Inflammatory macrophage treated with lipopolysaccharide for 4 hours (primary cell): Measurements from ENCODE around the gene ATG7.
A peak's percentile ranks its signal among the peaks of the same experiment; 100 is the strongest.
"Not testable (repeated sequence)": the region's sequence is repeated elsewhere in the genome, so short reads cannot be mapped to it uniquely, and the experiment has no call there.

ENCODE experiments used
- DNase-seq: peaks from one replicate; pipeline ENCODE4 v3.0.0-alpha.2; 2020

The ATG7 gene

DNA sequence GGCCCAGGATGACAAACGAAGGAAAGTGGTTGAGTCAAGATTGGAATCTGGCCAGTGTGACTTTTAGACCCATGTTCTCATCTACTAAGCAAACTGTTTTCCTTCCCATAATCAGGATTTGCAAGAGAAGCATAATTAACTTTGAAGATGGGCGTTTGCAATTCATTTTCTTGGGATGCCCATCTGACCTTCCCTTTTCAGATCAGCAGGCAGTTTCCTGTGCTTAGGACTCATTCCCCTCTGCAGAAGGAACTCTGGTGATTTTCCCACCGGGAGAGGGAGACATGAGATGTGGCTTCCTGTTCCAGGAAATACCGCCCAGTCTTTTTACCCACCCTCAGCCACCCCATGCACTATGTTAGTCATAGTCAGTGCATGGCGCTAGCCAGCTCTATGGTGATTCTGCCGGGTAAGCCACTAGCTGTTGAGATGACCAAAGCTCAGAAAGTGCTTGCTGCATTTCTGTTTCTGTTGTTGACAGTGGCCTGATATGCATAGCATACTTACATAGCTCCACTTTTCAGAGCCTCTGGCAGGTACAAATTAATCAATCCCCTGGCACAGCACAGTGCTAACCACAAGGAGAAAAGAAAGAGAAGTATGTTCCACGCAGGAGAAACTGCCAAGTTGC is 242.1 kb downstream of the ATG7 start:
- peak; percentile 58 for DNase-seq

DNA sequence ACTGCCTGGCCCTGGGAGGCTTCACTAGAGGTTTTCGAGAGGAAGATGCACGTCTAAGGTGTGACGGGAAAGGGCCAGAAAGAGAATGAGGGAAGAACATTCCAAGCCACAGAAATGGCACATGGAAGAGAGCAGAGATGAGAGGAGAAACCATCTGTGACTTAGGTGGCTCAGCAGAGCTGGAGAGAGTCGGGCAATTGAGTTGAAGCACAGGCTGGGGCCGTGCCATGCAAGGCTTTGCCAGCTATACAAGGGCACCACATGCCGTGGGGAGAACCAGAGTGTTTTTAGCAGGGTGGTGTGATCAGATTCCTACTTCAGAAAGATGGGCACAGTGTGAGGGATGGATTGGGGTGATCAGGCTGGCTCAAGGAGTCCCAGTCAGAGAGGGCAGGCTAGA is 245.4 kb downstream of the ATG7 start:
- DNase-seq = no peak

DNA sequence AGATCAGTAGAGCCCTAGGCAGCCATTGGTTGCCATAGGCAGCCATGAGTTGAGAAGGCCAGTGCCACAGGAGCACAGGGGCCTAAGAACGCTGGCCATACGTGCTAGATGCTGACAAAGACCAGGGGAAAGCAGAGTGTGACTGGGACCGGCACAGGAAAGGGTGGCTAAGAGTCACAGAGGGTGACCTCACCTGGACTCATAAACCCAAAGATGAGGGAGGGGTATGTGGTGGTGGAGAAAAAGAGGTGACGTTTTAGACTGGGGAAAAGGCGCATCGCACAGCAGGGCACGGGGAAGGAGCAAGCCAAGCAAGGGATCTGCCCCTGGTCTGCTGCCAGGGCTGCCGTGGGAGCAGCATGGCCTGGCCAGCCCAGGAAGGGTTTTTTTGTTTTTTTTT is 249.0 kb downstream of the ATG7 start:
- DNase-seq = no peak

DNA sequence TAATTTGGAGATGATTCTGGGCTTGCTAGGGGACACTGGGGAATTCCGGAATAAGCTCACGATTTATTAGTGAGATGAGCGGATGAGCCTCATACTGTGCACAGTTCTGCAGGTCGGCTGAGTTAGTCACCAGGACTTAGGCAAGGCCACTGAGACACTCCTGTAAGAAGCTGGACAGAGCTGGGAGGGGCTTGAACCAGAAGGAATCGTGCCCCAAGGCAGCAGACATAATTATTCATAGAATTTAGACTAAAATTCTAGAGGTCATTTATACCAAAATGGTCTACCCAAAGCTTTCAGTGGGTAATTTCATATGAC is 250.2 kb downstream of the ATG7 start:
- no peak for DNase-seq

DNA sequence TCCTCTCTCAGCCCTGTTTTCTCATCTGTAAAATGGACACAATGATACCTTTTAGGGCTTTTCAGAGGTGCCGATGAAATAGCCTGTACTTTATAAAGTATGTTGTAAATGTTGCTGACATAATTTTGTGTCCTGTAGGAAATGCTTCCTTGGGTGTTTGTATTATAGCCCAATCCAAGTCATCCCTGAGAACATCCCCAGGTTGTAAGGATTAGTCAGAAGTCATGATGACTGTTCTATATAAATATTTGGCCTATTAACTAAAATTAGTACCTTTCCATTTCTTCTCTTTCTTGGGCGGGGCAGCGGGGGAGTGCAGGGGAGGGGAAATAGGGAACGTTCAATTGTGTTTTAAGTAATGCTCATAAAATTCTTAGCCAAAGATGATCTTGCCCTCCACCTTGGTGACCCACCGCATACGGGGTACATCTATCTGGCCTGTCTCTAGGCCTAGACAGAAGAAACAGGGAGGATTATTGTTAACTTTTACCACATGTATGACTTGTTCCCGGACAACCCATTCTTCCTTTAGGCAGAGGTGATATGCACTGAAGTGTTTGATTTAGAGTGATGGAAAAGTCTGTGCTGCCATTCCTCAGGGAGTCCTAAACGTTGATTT is 250.9 kb downstream of the ATG7 start:
- no peak for DNase-seq

DNA sequence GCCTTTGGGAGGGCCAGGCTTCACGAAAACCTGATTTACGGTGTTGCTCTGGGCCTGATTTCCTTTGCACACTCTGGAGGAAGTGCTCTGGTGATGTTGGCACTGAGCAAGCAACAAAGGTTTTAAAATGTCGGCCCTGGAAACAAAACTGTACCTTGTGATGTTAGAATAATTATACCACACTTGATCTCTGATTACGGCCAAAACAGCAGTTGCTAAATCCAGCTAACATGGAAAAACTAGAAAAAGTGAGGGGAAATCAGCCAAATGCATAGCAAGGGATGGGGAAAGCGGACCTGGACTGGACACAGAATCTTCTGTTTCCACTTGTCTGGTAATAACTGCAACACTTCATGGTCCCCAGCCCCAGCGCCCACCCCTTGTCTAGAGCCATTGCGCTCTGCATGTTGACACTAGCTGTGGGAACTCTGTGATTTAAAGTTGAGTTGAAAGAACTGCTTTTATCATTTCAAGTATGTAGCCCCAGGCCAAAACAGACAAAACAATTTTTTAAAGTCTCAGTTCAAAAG is 251.4 kb downstream of the ATG7 start:
- DNase-seq = no peak

DNA sequence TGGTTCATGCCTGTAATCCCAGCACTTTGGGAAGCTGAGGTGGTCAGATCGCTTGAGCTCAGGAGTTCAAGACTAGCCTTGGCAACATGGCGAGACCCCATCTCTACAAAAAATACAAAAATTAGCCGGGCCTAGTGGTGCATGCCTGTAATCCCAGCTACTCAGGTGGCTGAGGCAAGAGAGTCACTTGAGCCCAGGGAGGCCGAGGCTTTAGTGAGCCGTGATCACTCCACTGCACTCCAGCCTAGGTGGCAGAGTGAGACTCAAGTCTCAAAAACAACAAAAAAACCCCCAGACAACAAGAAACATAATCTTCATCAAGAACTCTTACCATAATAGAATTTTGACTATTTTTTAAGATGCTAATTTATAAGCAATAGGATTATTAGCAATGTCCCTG is 253.9 kb downstream of the ATG7 start:
- not testable (repeated sequence) for DNase-seq

DNA sequence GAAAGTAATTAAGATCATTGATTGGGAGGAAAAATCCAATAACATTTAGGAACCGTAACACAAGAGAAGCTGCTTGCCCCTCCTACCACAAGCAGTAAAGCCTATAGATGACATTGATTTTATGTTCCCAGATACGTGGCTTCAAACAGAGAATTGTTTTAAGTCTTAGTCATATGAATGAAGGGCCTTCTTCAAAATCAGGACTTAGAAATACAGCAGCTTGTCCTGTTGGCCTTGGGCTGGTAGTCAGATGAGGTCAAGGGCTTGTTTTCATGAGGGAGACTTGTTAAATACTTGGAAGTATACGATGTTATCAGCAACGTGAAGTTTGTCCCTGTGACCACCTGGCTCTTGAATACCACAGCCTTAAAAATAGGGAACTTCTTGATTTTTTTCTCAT is 257.1 kb downstream of the ATG7 start:
- no peak for DNase-seq

DNA sequence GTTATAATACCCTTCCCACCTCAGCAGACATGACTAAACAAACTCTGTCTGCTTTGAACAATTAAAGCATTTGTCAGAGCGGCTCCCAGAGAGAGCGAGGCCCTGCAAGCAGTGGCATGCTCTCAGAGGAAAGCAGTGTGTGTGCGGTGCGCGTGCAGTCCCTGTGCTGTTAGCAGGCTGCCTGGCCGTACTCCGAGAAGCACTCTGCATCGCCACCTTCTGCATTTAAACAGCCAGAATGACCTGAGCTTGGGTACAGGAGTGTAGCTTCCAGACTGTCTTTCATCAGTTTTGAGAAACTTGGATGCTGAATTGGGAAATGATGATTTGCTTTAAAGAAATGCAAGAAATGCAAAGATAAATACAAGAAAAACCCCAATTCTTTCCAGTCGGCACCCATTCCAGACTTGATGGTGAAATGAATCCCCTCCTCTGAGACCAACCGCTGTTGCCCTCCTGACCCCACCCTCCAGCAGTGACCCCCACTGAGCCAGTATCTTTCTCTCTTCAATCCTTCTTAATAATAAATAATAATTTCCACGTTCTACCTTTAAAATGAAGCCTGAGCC is 258.0 kb downstream of the ATG7 start:
- DNase-seq = no peak

DNA sequence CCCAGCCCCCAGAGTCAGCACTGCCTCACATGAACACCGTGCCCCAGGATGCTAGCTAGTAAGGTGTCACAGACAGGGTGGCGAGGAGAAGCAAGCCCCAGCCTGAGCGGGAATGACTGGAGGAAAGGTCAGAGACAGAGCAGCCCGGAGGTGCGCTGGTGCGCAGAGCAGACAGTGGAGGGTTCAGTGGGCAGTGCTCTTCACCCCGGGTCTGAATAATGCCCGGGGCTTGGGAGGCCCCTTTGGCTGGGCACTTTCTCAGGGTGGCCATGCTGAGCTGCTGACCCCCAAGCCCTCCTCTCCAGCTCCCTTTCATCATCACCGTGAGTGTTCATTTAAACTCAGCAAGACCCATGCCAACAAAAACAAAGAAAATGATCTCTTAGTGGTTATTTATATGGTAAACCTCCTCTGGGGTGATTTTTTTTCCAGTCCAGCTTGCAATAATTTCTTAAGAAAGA is 260.8 kb downstream of the ATG7 start:
- DNase-seq = no peak

DNA sequence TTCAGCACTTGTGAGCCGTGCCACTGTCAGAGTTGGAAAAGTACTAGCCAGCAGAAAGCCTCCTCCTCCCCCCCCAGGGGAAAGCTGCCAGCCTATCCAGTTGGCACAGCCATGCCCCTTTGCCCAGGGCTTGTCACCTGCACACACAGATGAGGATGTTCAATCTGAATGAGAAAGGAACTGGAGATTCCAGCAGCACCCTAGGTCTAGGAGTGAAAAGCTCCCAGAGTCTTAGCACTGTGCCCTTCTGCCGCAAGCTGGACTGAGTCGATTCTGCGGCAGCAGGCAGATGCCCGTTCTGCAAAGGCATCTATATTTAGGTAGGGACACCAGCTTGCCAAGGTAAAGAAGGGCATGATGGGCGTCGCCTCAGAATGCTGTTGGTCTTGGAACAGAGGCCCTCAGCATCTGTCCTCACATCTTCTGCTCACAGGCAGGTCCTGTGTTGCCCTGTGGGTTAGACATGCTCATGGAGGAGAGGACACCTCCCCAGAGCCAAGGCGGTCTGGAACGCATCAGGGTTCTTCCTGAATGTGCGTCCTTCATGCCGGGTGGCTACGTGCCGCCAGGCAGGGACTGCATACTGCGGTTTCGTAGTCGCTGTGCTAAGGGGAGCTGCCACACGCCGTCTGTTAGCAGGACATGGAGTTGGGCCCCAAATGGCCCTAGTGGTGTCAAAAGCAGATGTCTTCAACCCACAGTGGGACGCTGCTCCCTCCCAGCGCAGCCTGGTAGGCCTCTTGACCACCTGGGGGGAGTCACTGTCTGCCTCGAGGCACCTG is 262.0 kb downstream of the ATG7 start:
- DNase-seq = no peak

DNA sequence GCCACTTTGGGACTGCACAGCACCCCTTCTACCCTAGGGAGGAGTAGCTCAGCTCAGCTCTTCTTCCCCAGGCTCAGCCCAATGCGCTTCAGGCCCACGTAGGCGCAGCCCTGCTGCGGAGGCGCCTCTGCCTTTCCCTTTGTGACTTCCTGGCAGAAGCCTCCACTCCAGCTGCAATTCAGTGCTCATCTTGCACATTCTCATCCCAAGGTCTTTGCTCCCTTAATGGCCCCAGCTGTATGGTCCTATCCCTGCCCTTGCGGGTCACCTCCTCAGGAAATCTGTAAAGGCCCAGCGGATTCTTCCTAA is 262.6 kb downstream of the ATG7 start:
- DNase-seq = no peak

DNA sequence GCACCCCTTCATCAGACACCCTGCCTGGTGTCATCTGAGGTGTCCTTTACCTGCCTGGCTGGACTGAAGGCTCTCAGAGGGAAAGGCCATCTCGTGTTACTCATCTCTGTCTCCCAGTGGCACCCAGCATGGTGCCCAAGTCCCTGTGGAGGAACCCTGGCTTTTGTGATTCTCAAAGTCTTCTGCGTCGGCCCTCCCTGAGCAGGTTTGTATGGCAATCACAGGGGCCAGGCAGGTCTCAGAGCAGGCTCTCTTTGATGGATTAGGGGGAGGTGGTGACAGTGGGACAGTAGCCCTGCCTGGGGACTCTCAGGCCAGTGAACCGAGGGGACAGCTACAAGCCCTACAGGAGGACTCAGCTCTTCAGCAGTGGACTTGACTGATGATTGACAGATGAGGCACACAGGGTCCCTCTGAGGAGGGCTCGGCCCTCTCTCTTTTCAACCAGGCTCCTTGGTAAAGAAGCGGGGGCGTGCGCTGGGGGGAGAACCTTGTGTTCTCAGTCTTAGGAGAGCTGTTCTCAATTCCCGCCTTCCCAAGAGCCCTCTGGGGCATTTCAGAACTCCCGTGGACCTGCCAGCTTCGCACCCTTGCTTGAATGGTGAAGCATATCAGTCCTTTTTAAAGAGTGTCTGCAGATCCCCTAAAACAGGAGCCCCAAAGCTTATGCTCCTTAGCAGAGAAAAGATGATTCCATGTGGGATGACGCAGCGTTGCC is 263.2 kb downstream of the ATG7 start:
- no peak for DNase-seq

DNA sequence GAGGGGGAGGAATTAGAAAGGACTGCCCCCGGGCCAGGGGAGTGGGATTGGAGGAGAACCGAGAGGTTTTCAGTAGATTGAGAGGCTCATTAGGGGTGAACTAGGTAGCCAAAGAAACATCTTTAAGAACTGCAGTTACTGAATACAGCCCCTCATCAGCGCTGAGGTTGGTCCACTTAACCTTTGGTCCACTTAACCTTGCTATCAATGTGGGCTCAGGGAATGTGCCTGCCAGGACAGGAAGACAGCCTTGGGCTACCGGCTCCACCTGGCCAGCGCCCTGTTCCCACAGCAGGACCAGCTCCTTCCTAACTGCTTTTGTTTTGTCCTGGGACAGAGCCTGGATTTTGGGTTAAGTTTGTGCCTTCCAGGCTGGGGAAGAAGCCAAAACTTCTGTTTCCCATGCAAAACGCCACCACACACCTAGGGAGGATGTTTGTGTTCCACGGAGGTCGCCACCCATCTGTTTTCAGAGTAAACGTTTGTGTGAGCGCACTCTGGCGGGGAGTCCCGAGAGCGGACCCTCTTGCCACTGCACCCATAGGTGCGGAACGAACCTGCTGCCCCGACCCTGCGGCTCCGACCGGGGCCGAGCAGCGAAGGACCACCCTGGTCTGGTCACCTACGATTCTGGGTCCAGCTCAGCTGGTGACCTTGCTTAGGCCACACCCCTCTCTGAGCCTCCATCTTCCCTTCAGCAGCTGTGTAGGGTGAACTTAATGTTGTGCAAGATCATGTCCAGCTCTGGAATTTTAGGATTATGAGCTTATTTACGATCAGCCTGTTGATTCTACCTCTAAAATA is 264.1 kb downstream of the ATG7 start:
- DNase-seq = no peak

DNA sequence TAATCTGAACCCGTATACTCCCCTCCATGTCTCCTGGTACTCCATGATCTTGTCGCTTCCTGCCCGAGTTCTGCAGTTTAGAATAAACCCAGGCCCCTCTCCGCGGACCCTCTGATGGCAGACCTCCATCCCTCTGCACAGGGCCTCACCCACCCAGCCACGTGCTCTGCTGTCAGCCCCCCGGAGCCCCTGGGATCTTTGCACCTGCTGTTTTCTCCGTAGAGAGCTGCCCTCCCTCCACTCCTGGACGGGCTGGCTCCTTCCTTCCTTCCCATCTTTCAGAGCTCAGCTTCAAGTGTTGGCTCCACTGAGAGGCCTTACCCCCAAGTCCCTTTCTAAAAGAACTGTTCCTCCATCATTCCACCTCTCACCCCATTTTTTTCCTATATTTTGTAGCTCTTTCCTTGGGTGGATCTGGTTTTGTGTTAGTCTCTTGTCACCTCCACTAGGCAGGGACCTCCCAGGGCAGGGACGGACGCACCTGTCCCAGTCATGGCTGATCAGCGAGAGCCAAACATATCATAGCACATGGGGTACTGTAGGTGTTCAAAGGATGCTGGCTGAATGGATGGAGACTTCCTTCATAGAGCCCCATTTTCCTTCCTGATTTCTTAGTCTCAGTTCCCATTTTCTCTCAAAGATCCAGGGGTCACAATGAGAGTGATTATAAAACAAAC is 264.9 kb downstream of the ATG7 start:
- peak; percentile 16 for DNase-seq

DNA sequence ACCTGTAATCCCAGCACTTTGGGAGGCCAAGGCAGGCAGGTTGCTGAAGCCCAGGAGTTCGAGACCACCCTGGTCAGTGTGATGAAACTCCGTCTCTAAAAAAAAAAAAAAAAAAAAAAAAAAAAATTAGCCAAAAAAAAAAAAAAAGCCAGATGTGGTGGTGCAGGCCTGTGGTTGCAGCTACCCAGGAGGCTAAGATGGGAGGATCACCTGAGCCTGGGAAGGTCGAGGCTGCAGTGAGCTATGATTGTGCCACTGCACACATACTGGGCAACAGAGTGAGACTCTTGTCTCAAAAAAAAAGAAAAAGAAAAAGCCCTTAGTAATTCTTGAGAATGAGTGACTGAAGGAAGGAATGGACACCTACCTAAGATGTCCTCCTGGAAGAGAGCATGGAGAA is 266.4 kb downstream of the ATG7 start:
- no peak for DNase-seq

DNA sequence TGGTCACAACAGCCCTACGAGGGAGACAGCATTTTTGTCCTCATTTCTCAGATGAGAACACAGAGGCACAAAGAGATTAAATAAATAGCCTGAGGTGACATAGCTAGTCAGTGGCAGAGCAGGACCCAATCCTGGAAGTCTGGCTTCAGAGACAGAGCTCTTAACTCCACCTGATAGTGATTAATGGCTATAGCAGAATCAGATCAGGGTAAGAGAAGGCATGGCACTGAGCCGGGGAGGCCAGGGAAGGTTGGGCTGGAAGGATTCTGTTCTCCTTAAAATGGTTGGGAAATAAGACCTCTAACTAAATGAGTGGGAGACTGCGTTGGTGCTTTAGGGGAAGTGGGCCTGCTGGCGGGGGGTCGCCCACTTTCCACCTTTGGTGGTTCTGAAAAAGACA is 267.0 kb downstream of the ATG7 start:
- no peak for DNase-seq

DNA sequence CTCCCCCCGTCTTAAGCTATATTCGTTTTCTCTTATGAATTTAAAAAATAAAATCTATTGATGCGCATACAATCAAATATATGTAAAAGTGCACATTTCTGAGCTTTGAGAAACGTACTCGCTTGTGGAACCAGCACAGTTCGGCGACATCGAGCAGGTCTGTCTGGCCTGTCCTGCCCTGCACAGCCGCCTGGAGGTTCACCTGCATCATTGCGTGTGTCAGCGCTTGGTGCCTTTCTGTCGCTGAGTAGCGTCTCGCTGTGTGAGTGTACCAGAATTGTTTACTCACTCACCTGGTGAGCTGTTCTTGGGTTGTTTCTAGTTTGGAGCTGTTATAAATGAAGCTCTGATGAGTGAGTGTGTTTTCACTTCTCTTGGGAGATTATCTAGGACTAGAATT is 267.5 kb downstream of the ATG7 start:
- DNase-seq = no peak

DNA sequence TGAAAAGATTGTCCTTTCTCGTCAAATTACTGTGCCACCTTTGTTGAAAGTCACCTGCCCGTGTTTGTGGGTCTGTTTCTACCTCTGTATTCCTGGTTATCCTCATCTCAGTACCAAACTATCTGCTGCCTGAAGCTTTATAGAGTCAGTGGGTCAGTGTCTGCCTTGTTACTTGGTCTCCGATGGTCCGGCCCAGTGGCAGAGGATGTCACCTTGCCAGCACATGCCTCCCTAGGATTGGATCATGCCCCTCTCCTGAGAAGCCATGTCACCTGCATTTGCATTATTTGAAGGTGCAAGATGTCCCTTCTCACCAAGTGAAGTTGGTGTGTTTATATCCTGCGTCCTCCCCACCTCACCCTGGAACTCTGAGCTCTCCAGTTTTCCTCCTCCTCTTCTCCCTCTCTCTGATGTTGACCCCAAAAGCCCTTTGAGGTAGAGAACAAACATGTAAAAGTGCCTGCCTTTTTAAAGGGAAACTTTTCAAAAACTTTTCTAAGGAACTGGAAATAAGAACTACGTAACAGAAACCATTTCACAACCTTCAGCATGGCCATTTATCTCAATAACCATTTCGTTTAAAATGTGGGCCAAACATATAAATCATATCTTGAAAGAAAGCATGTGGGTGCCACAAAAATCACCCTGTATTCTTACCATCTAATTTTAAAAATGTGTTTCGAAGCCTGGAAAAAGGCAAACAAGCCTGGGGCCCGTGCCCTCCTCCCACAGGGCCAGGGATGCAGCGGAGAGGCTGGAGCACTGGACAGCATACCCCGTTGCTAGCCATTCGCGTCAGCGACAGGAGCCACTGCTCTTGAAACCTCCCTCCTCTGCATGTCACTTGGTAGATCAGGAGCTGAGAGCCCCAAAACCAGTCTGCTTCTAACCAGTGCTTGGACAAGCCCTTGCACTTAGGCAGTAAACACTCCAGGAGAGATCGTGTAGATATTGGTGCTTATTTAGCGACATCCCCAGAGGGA is 269.4 kb downstream of the ATG7 start:
- DNase-seq = peak; percentile 41

DNA sequence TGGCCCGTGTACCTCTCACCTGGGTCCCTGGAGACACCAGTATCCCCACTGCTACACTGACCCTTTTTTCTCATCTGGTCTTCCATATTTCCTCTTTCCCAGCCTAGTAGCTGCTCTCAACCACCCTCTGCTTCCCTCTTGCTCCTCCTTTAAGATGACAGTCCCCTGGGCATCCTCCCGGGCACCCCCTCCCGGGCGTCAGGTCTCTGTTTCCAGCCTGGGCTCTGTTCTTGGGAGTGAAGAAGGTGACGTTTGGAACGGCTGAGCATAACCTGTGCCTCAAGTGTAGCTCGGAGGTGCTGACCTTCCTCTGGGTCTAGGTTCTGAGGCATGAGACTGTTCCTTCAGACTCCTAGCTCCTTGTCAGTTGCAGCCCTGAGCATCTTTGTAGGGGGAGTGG is 270.4 kb downstream of the ATG7 start:
- no peak for DNase-seq
